IMR-90 (cell line): Measurements from ENCODE around the gene HOXB8. TPM values are rescaled to one million over a fixed set of nuclear protein-coding genes. Genes with fewer than 3 reads are reported as not detected.
A peak's percentile ranks its signal among the peaks of the same experiment; 100 is the strongest.

Experiments
- ATAC-seq: fragments of 200-7000 bp; cut with Tn5 transposase; 2 replicates; pipeline ENCODE4 v1.9.1; 2020; ENCODE audit warnings: low read depth, mild to moderate bottlenecking, moderate library complexity
- BruUV-seq: library from RNA; stranded (reverse); fragments of 400-500 nt; replicated peaks from 2 replicates; lab custom pipeline; 2021; lab: Mats Ljungman, UMichigan
- CTCF ChIA-PET: fragments of 300-600 bp; formaldehyde crosslinking; extraction: SDS; loops from one replicate; lab custom pipeline; 2021; ENCODE audit warnings: antibody characterized with exemption; lab: Yijun Ruan, JAX
- POLR2A ChIA-PET: fragments of 300-600 bp; sonication (Branson Sonifier 250); formaldehyde crosslinking; loops from one replicate; lab custom pipeline; 2022; ENCODE audit warnings: antibody characterized with exemption; ENCODE audit not compliant: unreplicated experiment; lab: Charles Lee
- DNase-seq: peaks from one replicate; pipeline ENCODE4 v3.0.0; 2013
- H2AFZ ChIP-seq: replicated peaks from 2 replicates; pipeline ENCODE3; 2013; ENCODE audit warnings: low read length, mild to moderate bottlenecking; ENCODE audit not compliant: poor library complexity
- H2AK5ac ChIP-seq: 2 replicates; pipeline ENCODE4 v1.6.1; 2013; ENCODE audit warnings: low read depth, low read length, inconsistent platforms
- H2AK9ac ChIP-seq: replicated peaks from 2 replicates; pipeline ENCODE3; 2013; ENCODE audit warnings: mild to moderate bottlenecking, low read depth, low read length, moderate library complexity; ENCODE audit not compliant: poor library complexity
- H2BK120ac ChIP-seq: 2 replicates; pipeline ENCODE4 v1.6.1; 2013; ENCODE audit warnings: low read depth, low read length, inconsistent platforms
- H2BK15ac ChIP-seq: 3 replicates; pipeline ENCODE4 v1.6.1; 2013; ENCODE audit warnings: low read depth, low read length, inconsistent platforms
- H2BK20ac ChIP-seq: 2 replicates; pipeline ENCODE4 v1.6.1; 2013; ENCODE audit warnings: low read depth, mild to moderate bottlenecking, inconsistent platforms, low read length, moderate library complexity
- H2BK5ac ChIP-seq: 2 replicates; pipeline ENCODE4 v1.6.1; 2013; ENCODE audit warnings: mild to moderate bottlenecking, low read depth, low read length, inconsistent platforms; ENCODE audit not compliant: poor library complexity, severe bottlenecking
- H3K14ac ChIP-seq: replicated peaks from 2 replicates; pipeline ENCODE4 v1.6.1; 2013; ENCODE audit warnings: low read depth, low read length, inconsistent platforms
- H3K18ac ChIP-seq: 2 replicates; pipeline ENCODE4 v1.6.1; 2013; ENCODE audit warnings: low read depth, low read length, control low read depth
- H3K23ac ChIP-seq: 2 replicates; pipeline ENCODE4 v1.6.1; 2013; ENCODE audit warnings: low read depth, low read length, inconsistent platforms
- H3K27ac ChIP-seq: 2 replicates; pipeline ENCODE4 v1.5.1; 2013; ENCODE audit warnings: mild to moderate bottlenecking, control low read depth, low read length; ENCODE audit not compliant: insufficient read depth
- H3K27me3 ChIP-seq: 2 replicates; pipeline ENCODE4 v1.6.1; 2013; ENCODE audit warnings: low read length; ENCODE audit not compliant: control insufficient read depth, insufficient read depth
- H3K36me3 ChIP-seq: 2 replicates; pipeline ENCODE4 v1.6.1; 2013; ENCODE audit warnings: low read length, mixed read lengths; ENCODE audit not compliant: control insufficient read depth, insufficient read depth
- H3K4ac ChIP-seq: 2 replicates; pipeline ENCODE4 v1.6.1; 2013; ENCODE audit warnings: low read depth, low read length, inconsistent platforms
- H3K4me1 ChIP-seq: 2 replicates; pipeline ENCODE4 v1.6.1; 2013; ENCODE audit warnings: low read length, mixed read lengths; ENCODE audit not compliant: control insufficient read depth, insufficient read depth
- H3K4me2 ChIP-seq: 2 replicates; pipeline ENCODE4 v1.6.1; 2013; ENCODE audit warnings: low read depth, mild to moderate bottlenecking, control low read depth, low read length, moderate library complexity
- H3K4me3 ChIP-seq: 2 replicates; pipeline ENCODE4 v1.5.1; 2013; ENCODE audit warnings: low read depth, mild to moderate bottlenecking, control low read depth, low read length, moderate library complexity; ENCODE audit not compliant: insufficient read depth
- H3K56ac ChIP-seq: 2 replicates; pipeline ENCODE4 v1.6.1; 2013; ENCODE audit warnings: low read length, inconsistent platforms; ENCODE audit not compliant: insufficient read depth; ENCODE audit errors: extremely low read depth
- H3K79me1 ChIP-seq, 2 experiments: 2 replicates each; pipeline ENCODE4 v1.6.1; 2013; ENCODE audit warnings: low read length in 2 of 2, inconsistent platforms in 1 of 2, low read depth in 1 of 2
- H3K9ac ChIP-seq: 2 replicates; pipeline ENCODE4 v1.6.1; 2013; ENCODE audit warnings: low read depth, low read length, control low read depth
- H3K9me1 ChIP-seq: 2 replicates; pipeline ENCODE4 v1.6.1; 2013; ENCODE audit warnings: low read length, inconsistent platforms; ENCODE audit not compliant: insufficient read depth
- H3K9me3 ChIP-seq: 2 replicates; pipeline ENCODE4 v1.6.1; 2013; ENCODE audit warnings: low read length; ENCODE audit not compliant: control insufficient read depth, insufficient read depth
- H4K20me1 ChIP-seq: 2 replicates; pipeline ENCODE4 v1.6.1; 2013; ENCODE audit warnings: low read length, inconsistent platforms; ENCODE audit not compliant: insufficient read depth
- H4K5ac ChIP-seq: 2 replicates; pipeline ENCODE4 v1.6.1; 2013; ENCODE audit warnings: mild to moderate bottlenecking, low read depth, low read length, control low read depth
- H4K8ac ChIP-seq, 2 experiments: 2 replicates each; pipeline ENCODE4 v1.6.1; 2013; ENCODE audit warnings: low read depth in 2 of 2, low read length in 2 of 2, control low read depth in 1 of 2, inconsistent platforms in 1 of 2
- H4K91ac ChIP-seq: 2 replicates; pipeline ENCODE4 v1.6.1; 2013; ENCODE audit warnings: low read depth, low read length, inconsistent platforms; ENCODE audit not compliant: insufficient read depth
- BHLHE40 ChIP-seq: fragments of 150-350 bp; IDR thresholded peaks from 2 replicates; pipeline ENCODE4 v1.6.1; 2016; ENCODE audit warnings: mild to moderate bottlenecking, low read depth, low read length
- CEBPB ChIP-seq: IDR thresholded peaks from 2 replicates; pipeline ENCODE4 v1.6.1; 2012; ENCODE audit warnings: low read depth, low read length, improper control_type of control experiment
- CHD1 ChIP-seq: IDR thresholded peaks from 2 replicates; pipeline ENCODE4 v1.6.1; 2012; ENCODE audit warnings: low read depth, low read length, improper control_type of control experiment
- FOS ChIP-seq: fragments of 150-350 bp; IDR thresholded peaks from 2 replicates; pipeline ENCODE4 v1.6.1; 2016; ENCODE audit warnings: low read depth, low read length
- MAFK ChIP-seq: IDR thresholded peaks from 2 replicates; pipeline ENCODE4 v1.6.1; 2012; ENCODE audit warnings: low read depth, low read length, improper control_type of control experiment
- MAZ ChIP-seq: IDR thresholded peaks from 2 replicates; pipeline ENCODE4 v1.6.1; 2012; ENCODE audit warnings: low read depth, mild to moderate bottlenecking, low read length, improper control_type of control experiment, moderate library complexity, borderline replicate concordance
- MXI1 ChIP-seq: IDR thresholded peaks from 2 replicates; pipeline ENCODE4 v1.6.1; 2012; ENCODE audit warnings: low read depth, mild to moderate bottlenecking, low read length, moderate library complexity, borderline replicate concordance
- NFE2L2 ChIP-seq: fragments of 150-350 bp; IDR thresholded peaks from 2 replicates; pipeline ENCODE4 v1.6.1; 2016; ENCODE audit warnings: low read depth, mild to moderate bottlenecking, low read length
- POLR2A ChIP-seq: IDR thresholded peaks from 2 replicates; pipeline ENCODE4 v1.6.1; 2012; ENCODE audit warnings: mild to moderate bottlenecking, low read depth, low read length
- RAD21 ChIP-seq: IDR thresholded peaks from 2 replicates; pipeline ENCODE4 v1.6.1; 2012; ENCODE audit warnings: low read length, improper control_type of control experiment
- RCOR1 ChIP-seq: IDR thresholded peaks from 2 replicates; pipeline ENCODE4 v1.6.1; 2012; ENCODE audit warnings: mild to moderate bottlenecking, low read length, improper control_type of control experiment; ENCODE audit not compliant: insufficient replicate concordance
- RFX5 ChIP-seq: IDR thresholded peaks from 2 replicates; pipeline ENCODE4 v1.8.0; 2012; ENCODE audit warnings: low read depth, mild to moderate bottlenecking, low read length, moderate library complexity
- SMC3 ChIP-seq: fragments of 150-350 bp; IDR thresholded peaks from 2 replicates; pipeline ENCODE4 v1.6.1; 2016; ENCODE audit warnings: low read depth, mild to moderate bottlenecking, antibody characterized with exemption, low read length, moderate library complexity
- WGBS, 2 experiments: methylation state at CpG; one replicate each; pipeline versions ENCODE4 v1.1.5 to v1.1.7; 2013; ENCODE audit warnings: missing lambda C conversion rate in 2 of 2; ENCODE audit not compliant: insufficient read length in 1 of 2; ENCODE audit errors: extremely low coverage in 2 of 2; 5-methylcytosine and 5-hydroxymethylcytosine counted together
- dilution Hi-C: fragments of 300-500 bp; cut with HindIII; formaldehyde crosslinking; loops from one replicate; pipeline ENCODE4 v1.14.3; 2018; ENCODE audit warnings: low sequenced_read_pairs; ENCODE audit not compliant: unreplicated experiment
- in situ Hi-C: fragments of 300-500 bp; cut with MboI; formaldehyde crosslinking; loops from 3 replicates; pipeline ENCODE4 v1.14.3; 2019; ENCODE audit warnings: low sequenced_read_pairs, inconsistent platforms, mixed read lengths
- intact Hi-C: fragments of 100-400 bp; cut with micrococcal nuclease; formaldehyde crosslinking; loops from 2 replicates; pipeline ENCODE4 v1.10.0; 2022
- polyA plus RNA-seq, 3 experiments: library from polyadenylated mRNA; depleted of rRNA; stranded (reverse); fragments of >200 nt; gene quantifications; 2 replicates each; pipeline ENCODE4 v1.2.3, GENCODE V29; 2012; ENCODE audit warnings: low replicate concordance in 1 of 3
- total RNA-seq: library from RNA; depleted of rRNA; stranded (reverse); fragments of >200 nt; gene quantifications from 2 replicates; pipeline ENCODE4 v1.2.3, GENCODE V29; 2012
- TF ChIP-seq, protein P1 (sequence below): fragments of 150-350 bp; IDR thresholded peaks from 2 replicates; pipeline ENCODE4 v1.6.1; 2016; ENCODE audit warnings: low read depth, mild to moderate bottlenecking, low read length, moderate library complexity, borderline replicate concordance

HOXB8 gene
- total and polyA plus RNA-seq, 2 of the 4 experiments (the other 2 are of a cell fraction) = 0.54 to 5.3 TPM

DNA sequence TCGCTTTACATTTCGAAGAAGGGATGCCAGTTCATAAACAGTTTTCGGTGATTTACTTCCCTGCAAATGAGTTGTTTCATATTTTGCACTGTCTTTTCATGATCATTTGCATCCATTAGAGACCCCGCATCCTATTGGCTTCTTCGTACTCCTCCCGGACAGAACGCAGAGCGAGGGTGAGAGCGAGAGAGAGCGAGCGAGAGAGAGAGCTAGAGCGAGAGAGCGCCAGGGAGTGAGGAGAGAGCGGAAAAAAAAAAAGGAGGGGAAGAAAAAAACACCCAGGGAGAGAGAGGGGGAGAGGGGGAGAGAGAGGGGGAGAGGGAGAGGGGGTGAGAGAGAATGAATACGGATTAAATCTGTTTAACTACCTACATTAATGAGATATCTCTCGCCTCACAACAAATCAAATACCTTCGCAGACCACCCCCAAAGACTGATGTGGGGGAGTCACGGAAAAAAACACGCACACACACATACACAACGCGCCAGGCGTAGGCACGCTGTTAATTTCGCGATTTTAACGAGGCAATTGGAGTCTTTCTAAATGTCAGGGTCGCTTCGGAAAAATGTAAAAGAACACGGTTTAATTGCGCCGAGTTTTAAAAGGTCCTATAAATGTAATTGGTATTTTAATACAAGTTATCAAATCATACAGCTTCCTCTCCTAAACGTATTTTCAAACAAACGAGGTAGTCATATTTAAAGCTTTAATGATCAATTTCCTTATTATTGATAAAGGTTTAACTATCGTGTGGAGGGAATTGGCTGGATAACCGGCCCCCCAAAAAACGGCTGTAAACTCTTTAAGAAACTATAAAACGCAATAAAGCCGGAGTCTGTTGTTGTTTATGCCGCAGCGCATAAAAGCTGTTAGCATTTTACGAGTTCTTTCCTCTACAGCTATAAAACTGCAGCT, at the start of gene HOXB8 (continued):
- TF ChIP-seq RAD21 (no peak), BHLHE40 (no peak), POLR2A (no peak), RFX5 (no peak), CHD1 (no peak)

DNA sequence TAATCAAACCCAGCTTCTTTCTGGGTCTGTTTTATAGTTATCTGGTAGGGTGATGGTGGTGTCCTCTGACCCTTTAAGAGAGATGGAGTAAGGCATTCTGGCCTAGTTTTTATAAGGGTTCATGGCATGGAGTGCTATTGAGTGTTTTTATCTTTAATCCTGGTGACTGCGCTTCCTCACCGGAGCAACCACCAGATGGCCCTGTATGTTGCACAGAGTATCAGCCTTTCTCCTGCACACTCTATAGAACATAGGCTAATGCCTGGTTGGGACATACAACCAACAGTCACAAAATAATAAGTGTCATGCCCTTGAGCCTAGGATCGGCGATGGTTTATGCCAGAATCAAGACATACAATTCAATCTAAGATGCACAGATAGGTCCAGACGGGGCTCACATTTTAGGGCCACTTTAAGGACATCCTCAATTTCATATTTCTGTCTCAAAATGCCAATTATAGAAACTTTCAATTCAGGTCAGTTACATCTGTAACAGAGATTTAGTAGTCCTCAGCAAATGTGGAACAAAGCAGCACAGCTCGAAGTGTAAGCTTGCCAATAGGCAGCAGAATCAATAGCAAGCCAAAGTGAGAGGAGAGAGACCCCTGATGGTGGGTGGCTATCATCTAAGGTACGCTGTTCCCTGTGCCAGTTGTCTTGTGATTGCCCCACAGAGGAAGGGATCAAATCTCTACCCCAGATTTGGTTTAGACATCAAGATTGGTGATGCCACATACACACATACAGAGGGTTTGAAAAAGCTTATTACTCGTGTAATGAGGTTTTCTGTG, 48.2 kb upstream of the HOXB8 start:
- H3K56ac ChIP-seq = no peak overlapping the region
- no peak overlapping the region for H4K5ac ChIP-seq
- no peaks in the 10 kb centered on the region for H4K20me1 ChIP-seq
- peak overlapping the region; percentile 7 for H2AK9ac ChIP-seq
- in situ Hi-C loops = no loop called here
- H3K9me1 ChIP-seq = no peaks in the 10 kb centered on the region
- ATAC-seq (no peak), DNase-seq (no peak)
- no peak overlapping the region for H2AK5ac ChIP-seq
- H3K4ac ChIP-seq = no peak overlapping the region
- H4K8ac ChIP-seq = no peak overlapping the region
- no peak overlapping the region for H3K4me2 ChIP-seq
- H2BK15ac ChIP-seq = no peak overlapping the region
- no peak overlapping the region for H3K18ac ChIP-seq
- POLR2A ChIA-PET = no interaction called here
- no peak overlapping the region for H3K27ac ChIP-seq
- WGBS, 2 experiments = no CpG with 5 or more reads among the region's 8 CpGs
- intact Hi-C loops = no loop called here
- H3K27me3 ChIP-seq = peaks cover 42% of the 10 kb centered on the region
- CTCF ChIA-PET = no interaction called here
- H3K79me1 ChIP-seq = no peaks in the 10 kb centered on the region
- no peak overlapping the region for H4K91ac ChIP-seq
- BruUV-seq = no TSS peak
- H2AFZ ChIP-seq = no peak overlapping the region
- H3K4me1 ChIP-seq = no peaks in the 10 kb centered on the region
- H3K9me3 ChIP-seq = no peaks in the 10 kb centered on the region
- no peaks in the 10 kb centered on the region for H3K36me3 ChIP-seq
- no peak overlapping the region for H2BK5ac ChIP-seq
- H3K9ac ChIP-seq = no peak overlapping the region
- dilution Hi-C loops = no loop called here
- H2BK20ac ChIP-seq = no peak overlapping the region
- no peak overlapping the region for H3K23ac ChIP-seq
- no peak overlapping the region for H3K14ac ChIP-seq
- no peak overlapping the region for H2BK120ac ChIP-seq
- no peak overlapping the region for H3K4me3 ChIP-seq
- TF ChIP-seq MAZ = no peak
- TF ChIP-seq CEBPB = no peak
- no peak for TF ChIP-seq BHLHE40
- TF ChIP-seq RFX5 = no peak
- TF ChIP-seq, protein P1, sequence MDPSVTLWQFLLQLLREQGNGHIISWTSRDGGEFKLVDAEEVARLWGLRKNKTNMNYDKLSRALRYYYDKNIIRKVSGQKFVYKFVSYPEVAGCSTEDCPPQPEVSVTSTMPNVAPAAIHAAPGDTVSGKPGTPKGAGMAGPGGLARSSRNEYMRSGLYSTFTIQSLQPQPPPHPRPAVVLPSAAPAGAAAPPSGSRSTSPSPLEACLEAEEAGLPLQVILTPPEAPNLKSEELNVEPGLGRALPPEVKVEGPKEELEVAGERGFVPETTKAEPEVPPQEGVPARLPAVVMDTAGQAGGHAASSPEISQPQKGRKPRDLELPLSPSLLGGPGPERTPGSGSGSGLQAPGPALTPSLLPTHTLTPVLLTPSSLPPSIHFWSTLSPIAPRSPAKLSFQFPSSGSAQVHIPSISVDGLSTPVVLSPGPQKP = no peak
- no peak for TF ChIP-seq CHD1
- no peak for TF ChIP-seq NFE2L2
- no peak for TF ChIP-seq FOS
- no peak for TF ChIP-seq MXI1
- TF ChIP-seq POLR2A = no peak
- TF ChIP-seq SMC3 = no peak
- no peak for TF ChIP-seq MAFK
- TF ChIP-seq RCOR1 = no peak
- TF ChIP-seq RAD21 = no peak
